SK-N-SH (cell line): Measurements from ENCODE around the gene LRP1. TPM values are rescaled to one million over a fixed set of nuclear protein-coding genes. Genes with fewer than 3 reads are reported as not detected.

Experiments
- CTCF ChIA-PET: fragments of 300-600, 350-600 bp; formaldehyde crosslinking; extraction: SDS; loops from one replicate; lab custom pipeline; 2021; lab: Yijun Ruan, JAX
- POLR2A ChIA-PET: fragments of 350-600 bp; sonication (Branson Sonifier 250); formaldehyde crosslinking; extraction: SDS; loops from one replicate; lab custom pipeline; 2020; ENCODE audit warnings: antibody characterized with exemption, inconsistent platforms; lab: Yijun Ruan, JAX
- DNase-seq: peaks from one replicate; pipeline ENCODE4 v3.0.0; 2012
- H2AFZ ChIP-seq: fragments of 200-600 bp; sonication (generic); 2 replicates; pipeline ENCODE4 v1.8.1; 2016; ENCODE audit warnings: antibody characterized with exemption, mild to moderate bottlenecking, low read depth
- H3F3A ChIP-seq: fragments of 200-600 bp; sonication (generic); replicated peaks from 2 replicates; pipeline ENCODE3; 2016; ENCODE audit warnings: antibody characterized with exemption, mild to moderate bottlenecking; ENCODE audit not compliant: insufficient read depth
- H3K27ac ChIP-seq, 2 experiments: fragments of 200-500 bp in 1 of 2; fragments of 200-600 bp in 1 of 2; sonication (Bioruptor generic) in 1 of 2; sonication (generic), shearing (Covaris generic) in 1 of 2; 2 replicates each; pipeline versions ENCODE4 v1.5.1 to v1.6.1; 2014 to 2016; ENCODE audit warnings: low read depth in 2 of 2, inconsistent platforms in 1 of 2, low read length in 1 of 2, mild to moderate bottlenecking in 1 of 2, mixed read lengths in 1 of 2
- H3K27me3 ChIP-seq: fragments of 200-600 bp; sonication (generic), shearing (Covaris generic); 2 replicates; pipeline ENCODE4 v1.6.1; 2016; ENCODE audit warnings: mixed run types; ENCODE audit not compliant: insufficient read depth
- H3K36me3 ChIP-seq, 2 experiments: fragments of 200-500 bp in 1 of 2; fragments of 200-600 bp in 1 of 2; sonication (Bioruptor generic) in 1 of 2; sonication (generic) in 1 of 2; replicated peaks in 1 of 2; 2 replicates each; pipeline versions ENCODE3 to v1.5.1; 2014 to 2016; ENCODE audit warnings: low read length in 1 of 2, mild to moderate bottlenecking in 1 of 2; ENCODE audit not compliant: insufficient read depth in 2 of 2, control insufficient read depth in 1 of 2
- H3K4me1 ChIP-seq, 2 experiments: fragments of 200-500 bp in 1 of 2; fragments of 200-600 bp in 1 of 2; sonication (Bioruptor generic) in 1 of 2; sonication (generic), shearing (Covaris generic) in 1 of 2; 2 replicates each; pipeline versions ENCODE4 v1.5.1 to v1.6.1; 2014 to 2016; ENCODE audit warnings: low read depth in 1 of 2, low read length in 1 of 2, mixed run types in 1 of 2; ENCODE audit not compliant: insufficient read depth in 2 of 2, control insufficient read depth in 1 of 2
- H3K4me2 ChIP-seq: fragments of 200-600 bp; sonication (generic), shearing (Covaris generic); 2 replicates; pipeline ENCODE4 v1.6.1; 2017; ENCODE audit warnings: mixed run types
- H3K4me3 ChIP-seq, 2 experiments: fragments of 200-500 bp in 1 of 2; fragments of 200-600 bp in 1 of 2; sonication (Bioruptor generic) in 1 of 2; sonication (generic), shearing (Covaris generic) in 1 of 2; 2 replicates each; pipeline versions ENCODE4 v1.5.1 to v1.8.1; 2014 to 2016; ENCODE audit warnings: low read depth in 2 of 2, inconsistent platforms in 1 of 2, low read length in 1 of 2, mild to moderate bottlenecking in 1 of 2, mixed read lengths in 1 of 2, moderate library complexity in 1 of 2
- H3K79me2 ChIP-seq: fragments of 200-600 bp; sonication (generic); 2 replicates; pipeline ENCODE4 v1.8.1; 2017; ENCODE audit warnings: mild to moderate bottlenecking; ENCODE audit not compliant: insufficient read depth
- H3K9ac ChIP-seq: fragments of 200-600 bp; sonication (generic); 2 replicates; pipeline ENCODE4 v1.6.1; 2017; ENCODE audit warnings: mixed run types
- H3K9me2 ChIP-seq: fragments of 200-600 bp; sonication (generic); 2 replicates; pipeline ENCODE4 v1.6.1; 2017; ENCODE audit warnings: mixed run types
- H3K9me3 ChIP-seq: fragments of 200-600 bp; sonication (generic); 2 replicates; pipeline ENCODE4 v1.6.1; 2017; ENCODE audit warnings: mixed run types, mild to moderate bottlenecking, moderate library complexity
- H4K20me1 ChIP-seq: fragments of 200-600 bp; sonication (generic); 2 replicates; pipeline ENCODE4 v1.6.1; 2017; ENCODE audit warnings: mild to moderate bottlenecking, mixed run types; ENCODE audit not compliant: insufficient read depth
- CHD2 ChIP-seq: fragments of 150-350 bp; IDR thresholded peaks from 2 replicates; pipeline ENCODE4 v1.6.1; 2018; ENCODE audit warnings: low read length; ENCODE audit not compliant: partially characterized antibody
- ELF1 ChIP-seq: IDR thresholded peaks from 2 replicates; pipeline ENCODE4 v1.4.0; 2012
- EZH2phosphoT487 ChIP-seq: fragments of 200-600 bp; sonication (generic); IDR thresholded peaks from 2 replicates; pipeline ENCODE4 v1.6.1; 2017; ENCODE audit warnings: low read depth, mixed run types, mild to moderate bottlenecking, antibody characterized with exemption, moderate library complexity, borderline replicate concordance
- FOXJ3 ChIP-seq: sonication (generic); formaldehyde crosslinking; IDR thresholded peaks from 2 replicates; pipeline ENCODE4 v1.5.1; 2020; ENCODE audit warnings: mild to moderate bottlenecking, missing genetic modification reagents
- GABPA ChIP-seq: IDR thresholded peaks from 2 replicates; pipeline ENCODE4 v1.4.0; 2012; ENCODE audit warnings: low read depth, mild to moderate bottlenecking
- GATA2 ChIP-seq: sonication (generic); formaldehyde crosslinking; IDR thresholded peaks from 2 replicates; pipeline ENCODE4 v1.5.0; 2020; ENCODE audit warnings: mild to moderate bottlenecking, missing genetic modification reagents
- JUND ChIP-seq: IDR thresholded peaks from 2 replicates; pipeline ENCODE4 v1.4.0; 2012
- MEF2A ChIP-seq: IDR thresholded peaks from 2 replicates; pipeline ENCODE4 v1.4.0; 2012; ENCODE audit warnings: low read depth, borderline replicate concordance
- MXI1 ChIP-seq: IDR thresholded peaks from 2 replicates; pipeline ENCODE4 v1.6.1; 2012; ENCODE audit warnings: mild to moderate bottlenecking, low read depth, low read length, improper control_type of control experiment
- NRF1 ChIP-seq: IDR thresholded peaks from 2 replicates; pipeline ENCODE4 v1.6.1; 2012; ENCODE audit warnings: low read depth, mild to moderate bottlenecking, low read length
- POLR2AphosphoS5 ChIP-seq: IDR thresholded peaks from 2 replicates; pipeline ENCODE4 v1.6.1; 2012; ENCODE audit warnings: low read depth, low read length
- REST ChIP-seq: IDR thresholded peaks from 2 replicates; pipeline ENCODE4 v1.6.1; 2012; ENCODE audit warnings: mild to moderate bottlenecking, low read depth, low read length, moderate library complexity
- TAF1 ChIP-seq: IDR thresholded peaks from 2 replicates; pipeline ENCODE4 v1.6.1; 2012; ENCODE audit warnings: low read depth, mild to moderate bottlenecking, low read length, moderate library complexity, borderline replicate concordance
- TCF12 ChIP-seq: IDR thresholded peaks from 2 replicates; pipeline ENCODE4 v1.4.0; 2012
- WGBS: methylation state at CpG from one replicate; pipeline ENCODE4 v1.1.6; 2017; ENCODE audit warnings: low lambda C conversion rate; 5-methylcytosine and 5-hydroxymethylcytosine counted together
- polyA plus RNA-seq, 3 experiments: library from polyadenylated mRNA; depleted of rRNA; stranded (reverse); fragments of >200 nt; gene quantifications; 2 replicates each; pipeline ENCODE4 v1.2.3, GENCODE V29; 2012
- TF ChIP-seq, protein P1 (sequence below): fragments of 150-350 bp; IDR thresholded peaks from 2 replicates; pipeline ENCODE4 v1.6.1; 2017; ENCODE audit warnings: antibody characterized with exemption, low read length, low read depth, borderline replicate concordance
- TF ChIP-seq, protein P2 (sequence below): fragments of 200-600 bp; sonication (generic); IDR thresholded peaks from 2 replicates; pipeline ENCODE4 v1.6.1; 2017; ENCODE audit warnings: antibody characterized with exemption, mild to moderate bottlenecking, moderate library complexity
- TF ChIP-seq, protein P3 (sequence below): IDR thresholded peaks from 2 replicates; pipeline ENCODE4 v1.4.0; 2012; ENCODE audit warnings: low read depth
- TF ChIP-seq, protein P4 (sequence below): fragments of 150-350 bp; IDR thresholded peaks from 2 replicates; pipeline ENCODE4 v1.6.1; 2016; ENCODE audit warnings: mild to moderate bottlenecking, low read depth, low read length
- TF ChIP-seq, protein P5 (sequence below): IDR thresholded peaks from 2 replicates; pipeline ENCODE4 v1.4.0; 2012; ENCODE audit warnings: low read depth, borderline replicate concordance
- TF ChIP-seq, protein P6 (sequence below): IDR thresholded peaks from 2 replicates; pipeline ENCODE4; 2012

Gene LRP1
- polyA plus RNA-seq, 1 of the 3 experiments (the other 2 are of a cell fraction): 55.0 TPM

- TF ChIP-seq, protein P1, sequence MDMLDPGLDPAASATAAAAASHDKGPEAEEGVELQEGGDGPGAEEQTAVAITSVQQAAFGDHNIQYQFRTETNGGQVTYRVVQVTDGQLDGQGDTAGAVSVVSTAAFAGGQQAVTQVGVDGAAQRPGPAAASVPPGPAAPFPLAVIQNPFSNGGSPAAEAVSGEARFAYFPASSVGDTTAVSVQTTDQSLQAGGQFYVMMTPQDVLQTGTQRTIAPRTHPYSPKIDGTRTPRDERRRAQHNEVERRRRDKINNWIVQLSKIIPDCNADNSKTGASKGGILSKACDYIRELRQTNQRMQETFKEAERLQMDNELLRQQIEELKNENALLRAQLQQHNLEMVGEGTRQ: no peak
- TF ChIP-seq, protein P2, sequence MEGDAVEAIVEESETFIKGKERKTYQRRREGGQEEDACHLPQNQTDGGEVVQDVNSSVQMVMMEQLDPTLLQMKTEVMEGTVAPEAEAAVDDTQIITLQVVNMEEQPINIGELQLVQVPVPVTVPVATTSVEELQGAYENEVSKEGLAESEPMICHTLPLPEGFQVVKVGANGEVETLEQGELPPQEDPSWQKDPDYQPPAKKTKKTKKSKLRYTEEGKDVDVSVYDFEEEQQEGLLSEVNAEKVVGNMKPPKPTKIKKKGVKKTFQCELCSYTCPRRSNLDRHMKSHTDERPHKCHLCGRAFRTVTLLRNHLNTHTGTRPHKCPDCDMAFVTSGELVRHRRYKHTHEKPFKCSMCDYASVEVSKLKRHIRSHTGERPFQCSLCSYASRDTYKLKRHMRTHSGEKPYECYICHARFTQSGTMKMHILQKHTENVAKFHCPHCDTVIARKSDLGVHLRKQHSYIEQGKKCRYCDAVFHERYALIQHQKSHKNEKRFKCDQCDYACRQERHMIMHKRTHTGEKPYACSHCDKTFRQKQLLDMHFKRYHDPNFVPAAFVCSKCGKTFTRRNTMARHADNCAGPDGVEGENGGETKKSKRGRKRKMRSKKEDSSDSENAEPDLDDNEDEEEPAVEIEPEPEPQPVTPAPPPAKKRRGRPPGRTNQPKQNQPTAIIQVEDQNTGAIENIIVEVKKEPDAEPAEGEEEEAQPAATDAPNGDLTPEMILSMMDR: no peak
- no peak for TF ChIP-seq JUND
Measured at GRCh38 chr12:57094208-57095160, 33.8 kb upstream of the LRP1 start (continued).

DNA sequence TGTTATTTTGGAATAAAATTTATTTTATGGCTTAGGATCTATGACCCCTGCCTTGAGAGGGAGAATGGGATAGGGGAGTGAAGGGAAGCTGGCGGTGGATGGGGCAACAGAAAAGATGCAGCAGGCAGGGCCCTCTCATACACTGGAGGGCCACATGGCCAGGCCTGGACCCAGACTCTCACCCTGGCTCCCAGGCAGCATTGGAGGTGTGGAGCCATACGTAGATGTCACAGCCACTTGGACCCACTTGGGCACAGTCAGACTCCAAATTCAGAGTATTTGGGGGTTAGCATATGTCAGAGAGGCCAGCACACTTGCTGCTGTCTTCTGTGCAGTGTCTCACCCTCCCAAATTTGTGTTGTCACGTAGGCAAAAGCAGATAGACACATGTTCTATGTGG lies 32.8 kb upstream of the LRP1 start:
- H3K27ac ChIP-seq: no peak overlapping the region; a peak in 2 of 4 replicates
- H3F3A ChIP-seq: peaks cover 5% of the 10 kb centered on the region
- H3K36me3 ChIP-seq: peaks cover 28 to 46% of the 10 kb centered on the region in 2 experiments
- ChIA-PET CTCF (interaction anchor here (2.1 to 23.2 kb wide), 3 partner anchors 16 to 29 kb away, joined by 7 to 339 read pairs (median 52); partner anchors contain the start of genes NEMP1 and STAT6), POLR2A (interaction anchor here (1.3 kb wide), 1 partner anchor 17 kb away, joined by 3 read pairs; the partner anchor contains the start of gene NEMP1)
- no peaks in the 10 kb centered on the region for H3K27me3 ChIP-seq
- H3K79me2 ChIP-seq: peaks cover 25% of the 10 kb centered on the region
- H3K4me3 ChIP-seq: no peak overlapping the region
- no peaks in the 10 kb centered on the region for H3K9me3 ChIP-seq
- no peak overlapping the region for H2AFZ ChIP-seq
- H3K9me2 ChIP-seq: no peaks in the 10 kb centered on the region
- H3K9ac ChIP-seq: no peak overlapping the region
- H3K4me1 ChIP-seq: peaks cover 9 to 18% of the 10 kb centered on the region in 2 experiments; a peak in 2 of 4 replicates
- peaks cover 33% of the 10 kb centered on the region for H4K20me1 ChIP-seq
- 96% methylated on average over 2 of the region's 3 CpGs for WGBS
- peak; percentile 4 for DNase-seq
- H3K4me2 ChIP-seq: no peak overlapping the region
- TF ChIP-seq, protein P3, sequence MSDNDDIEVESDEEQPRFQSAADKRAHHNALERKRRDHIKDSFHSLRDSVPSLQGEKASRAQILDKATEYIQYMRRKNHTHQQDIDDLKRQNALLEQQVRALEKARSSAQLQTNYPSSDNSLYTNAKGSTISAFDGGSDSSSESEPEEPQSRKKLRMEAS: no peak
- TF ChIP-seq, protein P4, sequence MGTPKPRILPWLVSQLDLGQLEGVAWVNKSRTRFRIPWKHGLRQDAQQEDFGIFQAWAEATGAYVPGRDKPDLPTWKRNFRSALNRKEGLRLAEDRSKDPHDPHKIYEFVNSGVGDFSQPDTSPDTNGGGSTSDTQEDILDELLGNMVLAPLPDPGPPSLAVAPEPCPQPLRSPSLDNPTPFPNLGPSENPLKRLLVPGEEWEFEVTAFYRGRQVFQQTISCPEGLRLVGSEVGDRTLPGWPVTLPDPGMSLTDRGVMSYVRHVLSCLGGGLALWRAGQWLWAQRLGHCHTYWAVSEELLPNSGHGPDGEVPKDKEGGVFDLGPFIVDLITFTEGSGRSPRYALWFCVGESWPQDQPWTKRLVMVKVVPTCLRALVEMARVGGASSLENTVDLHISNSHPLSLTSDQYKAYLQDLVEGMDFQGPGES: no peak
- TF ChIP-seq EZH2phosphoT487 (no peak), POLR2AphosphoS5 (no peak), ELF1 (no peak), CHD2 (no peak), FOXJ3 (no peak), MEF2A (no peak), GABPA (no peak), MXI1 (no peak), TCF12 (no peak), JUND (no peak), GATA2 (CRISPR knock-in tag) (no peak), REST (no peak), NRF1 (no peak), TAF1 (no peak)
- TF ChIP-seq, protein P5, sequence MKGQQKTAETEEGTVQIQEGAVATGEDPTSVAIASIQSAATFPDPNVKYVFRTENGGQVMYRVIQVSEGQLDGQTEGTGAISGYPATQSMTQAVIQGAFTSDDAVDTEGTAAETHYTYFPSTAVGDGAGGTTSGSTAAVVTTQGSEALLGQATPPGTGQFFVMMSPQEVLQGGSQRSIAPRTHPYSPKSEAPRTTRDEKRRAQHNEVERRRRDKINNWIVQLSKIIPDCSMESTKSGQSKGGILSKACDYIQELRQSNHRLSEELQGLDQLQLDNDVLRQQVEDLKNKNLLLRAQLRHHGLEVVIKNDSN: no peak
- TF ChIP-seq, protein P6, sequence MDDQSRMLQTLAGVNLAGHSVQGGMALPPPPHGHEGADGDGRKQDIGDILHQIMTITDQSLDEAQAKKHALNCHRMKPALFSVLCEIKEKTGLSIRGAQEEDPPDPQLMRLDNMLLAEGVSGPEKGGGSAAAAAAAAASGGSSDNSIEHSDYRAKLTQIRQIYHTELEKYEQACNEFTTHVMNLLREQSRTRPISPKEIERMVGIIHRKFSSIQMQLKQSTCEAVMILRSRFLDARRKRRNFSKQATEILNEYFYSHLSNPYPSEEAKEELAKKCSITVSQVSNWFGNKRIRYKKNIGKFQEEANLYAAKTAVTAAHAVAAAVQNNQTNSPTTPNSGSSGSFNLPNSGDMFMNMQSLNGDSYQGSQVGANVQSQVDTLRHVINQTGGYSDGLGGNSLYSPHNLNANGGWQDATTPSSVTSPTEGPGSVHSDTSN: no peak
